HG03442 (cell line): ENCODE measurements around the gene ALG1L2.
"Not testable (repeated sequence)": the region's sequence is repeated elsewhere in the genome, so short reads cannot be mapped to it uniquely, and the experiment has no call there.

Experiments used
- ATAC-seq: cut with Tn5 transposase; IDR thresholded peaks from one replicate; pipeline ENCODE4 v1.9.1; 2021; ENCODE audit warnings: mild to moderate bottlenecking, moderate library complexity; ENCODE audit not compliant: unreplicated experiment

The ALG1L2 gene

GRCh38 chr3:130081351-130081881 is at the start of gene ALG1L2:
Gene ALG1L2, plus strand, starts transcription at chr3:130081831. Its CDS starts 186 bp downstream, at chr3:130082017.
- no peak for ATAC-seq

- not testable (repeated sequence) for ATAC-seq
Measured at GRCh38 chr3:130037126-130037815, 44.4 kb upstream of the ALG1L2 start.

GRCh38 chr3:130042736-130043135 is 38.9 kb upstream of the ALG1L2 start:
- ATAC-seq, result not testable (repeated sequence)

GRCh38 chr3:130043658-130044057 is 38.0 kb upstream of the ALG1L2 start:
- ATAC-seq, result not testable (repeated sequence)

GRCh38 chr3:130044370-130044769 is 37.3 kb upstream of the ALG1L2 start:
- no peak for ATAC-seq

- no peak for ATAC-seq
Measured at GRCh38 chr3:130048726-130049125, 32.9 kb upstream of the ALG1L2 start.

- not testable (repeated sequence) for ATAC-seq
Measured at GRCh38 chr3:130052366-130052765, 29.3 kb upstream of the ALG1L2 start.

- ATAC-seq, result not testable (repeated sequence)
Measured at GRCh38 chr3:130052965-130053364, 28.7 kb upstream of the ALG1L2 start.

- not testable (repeated sequence) for ATAC-seq
Measured at GRCh38 chr3:130057536-130058266, 23.9 kb upstream of the ALG1L2 start.

- ATAC-seq, result not testable (repeated sequence)
Measured at GRCh38 chr3:130058267-130058657, 23.4 kb upstream of the ALG1L2 start.

GRCh38 chr3:130058716-130059115 is 22.9 kb upstream of the ALG1L2 start:
- ATAC-seq, result not testable (repeated sequence)

- ATAC-seq, result not testable (repeated sequence)
Measured at GRCh38 chr3:130059162-130059561, 22.5 kb upstream of the ALG1L2 start.

- ATAC-seq, result no peak
Measured at GRCh38 chr3:130073582-130073981, 8.0 kb upstream of the ALG1L2 start.

GRCh38 chr3:130077636-130078035 is 4.0 kb upstream of the ALG1L2 start:
- ATAC-seq, result no peak

GRCh38 chr3:130083363-130084090 is 1.9 kb downstream of the ALG1L2 start:
- ATAC-seq, result not testable (repeated sequence)

GRCh38 chr3:130084436-130084980 is 2.9 kb downstream of the ALG1L2 start:
- no peak for ATAC-seq

GRCh38 chr3:130085881-130086280 is 4.2 kb downstream of the ALG1L2 start:
- no peak for ATAC-seq

- not testable (repeated sequence) for ATAC-seq
Measured at GRCh38 chr3:130086628-130087027, 5.0 kb downstream of the ALG1L2 start.

GRCh38 chr3:130088061-130088460 is 6.4 kb downstream of the ALG1L2 start:
- no peak for ATAC-seq

- ATAC-seq, result not testable (repeated sequence)
Measured at GRCh38 chr3:130090681-130091080, 9.1 kb downstream of the ALG1L2 start.

GRCh38 chr3:130091958-130092357 is 10.3 kb downstream of the ALG1L2 start:
- ATAC-seq, result no peak
